Effector memory CD4-positive, alpha-beta T cell (primary cell): ENCODE results near the gene ACAP3.

Experiments used
- DNase-seq, 3 donors: peaks; one replicate each; pipeline ENCODE4 v3.0.0-alpha.2; 2020
- H3K27ac ChIP-seq: 2 replicates; pipeline ENCODE4 v1.7.0; 2013; ENCODE audit warnings: mild to moderate bottlenecking, low read length, moderate library complexity; ENCODE audit not compliant: insufficient read depth, poor library complexity, severe bottlenecking
- H3K27me3 ChIP-seq: replicated peaks from 2 replicates; pipeline ENCODE4 v1.7.0; 2013; ENCODE audit warnings: mild to moderate bottlenecking, low read length; ENCODE audit not compliant: insufficient read depth, control insufficient read depth, poor library complexity, severe bottlenecking
- H3K36me3 ChIP-seq: 2 replicates; pipeline ENCODE4 v1.7.0; 2013; ENCODE audit warnings: mild to moderate bottlenecking, low read length, moderate library complexity; ENCODE audit not compliant: control insufficient read depth, insufficient read depth
- H3K4me1 ChIP-seq: 2 replicates; pipeline ENCODE4 v1.7.0; 2013; ENCODE audit warnings: low read length, mild to moderate bottlenecking; ENCODE audit not compliant: control insufficient read depth, insufficient read depth, poor library complexity, severe bottlenecking
- H3K4me3 ChIP-seq: 2 replicates; pipeline ENCODE4 v1.7.0; 2013; ENCODE audit warnings: low read length, low read depth, mild to moderate bottlenecking; ENCODE audit not compliant: insufficient read depth, poor library complexity, severe bottlenecking
- H3K9me3 ChIP-seq: 2 replicates; pipeline ENCODE4 v1.7.0; 2013; ENCODE audit warnings: mild to moderate bottlenecking, low read length, moderate library complexity; ENCODE audit not compliant: control insufficient read depth

Gene ACAP3

GRCh38 chr1:1262758-1263157, 45.0 kb downstream of the ACAP3 start:
- no peak for DNase-seq
- Histone ChIP-seq H3K36me3 (peaks cover 45% of the 10 kb centered on the region), H3K27me3 (no peaks in the 10 kb centered on the region), H3K4me3 (no peak overlapping the region), H3K27ac (no peak overlapping the region), H3K4me1 (peaks cover 4% of the 10 kb centered on the region), H3K9me3 (no peaks in the 10 kb centered on the region)

- Histone ChIP-seq H3K4me3 (no peak overlapping the region), H3K9me3 (no peaks in the 10 kb centered on the region), H3K4me1 (peaks cover 4% of the 10 kb centered on the region), H3K27me3 (no peaks in the 10 kb centered on the region), H3K36me3 (peaks cover 42% of the 10 kb centered on the region), H3K27ac (no peak overlapping the region)
- no peak for DNase-seq
These were observed 45.7 kb downstream of the ACAP3 start for GRCh38 chr1:1262071-1262470.

- Histone ChIP-seq H3K4me3 (no peak overlapping the region), H3K36me3 (peaks cover 50% of the 10 kb centered on the region), H3K9me3 (no peaks in the 10 kb centered on the region), H3K27ac (peak overlapping the region; percentile 0), H3K27me3 (no peaks in the 10 kb centered on the region), H3K4me1 (peaks cover 4% of the 10 kb centered on the region)
- no peak for DNase-seq
These were observed 46.7 kb downstream of the ACAP3 start for GRCh38 chr1:1260843-1261560.

- H3K36me3 ChIP-seq, result peaks cover 57% of the 10 kb centered on the region
These were observed 47.7 kb downstream of the ACAP3 start for GRCh38 chr1:1259951-1260600.

GRCh38 chr1:1259540-1259939, 48.2 kb downstream of the ACAP3 start:
- no peaks in the 10 kb centered on the region for H3K27me3 ChIP-seq
- peaks cover 58% of the 10 kb centered on the region for H3K36me3 ChIP-seq
- no peak overlapping the region for H3K27ac ChIP-seq
- no peak for DNase-seq
- H3K4me3 ChIP-seq, result no peak overlapping the region
- no peaks in the 10 kb centered on the region for H3K9me3 ChIP-seq
- H3K4me1 ChIP-seq, result peaks cover 4% of the 10 kb centered on the region

More at GRCh38 chr1:1259951-1260600, 47.7 kb downstream of the ACAP3 start:
- H3K4me1 ChIP-seq, result peaks cover 4% of the 10 kb centered on the region
- H3K27me3 ChIP-seq, result no peaks in the 10 kb centered on the region
- no peak for DNase-seq
- H3K9me3 ChIP-seq, result no peaks in the 10 kb centered on the region
- no peak overlapping the region for H3K27ac ChIP-seq
- no peak overlapping the region for H3K4me3 ChIP-seq

DNA sequence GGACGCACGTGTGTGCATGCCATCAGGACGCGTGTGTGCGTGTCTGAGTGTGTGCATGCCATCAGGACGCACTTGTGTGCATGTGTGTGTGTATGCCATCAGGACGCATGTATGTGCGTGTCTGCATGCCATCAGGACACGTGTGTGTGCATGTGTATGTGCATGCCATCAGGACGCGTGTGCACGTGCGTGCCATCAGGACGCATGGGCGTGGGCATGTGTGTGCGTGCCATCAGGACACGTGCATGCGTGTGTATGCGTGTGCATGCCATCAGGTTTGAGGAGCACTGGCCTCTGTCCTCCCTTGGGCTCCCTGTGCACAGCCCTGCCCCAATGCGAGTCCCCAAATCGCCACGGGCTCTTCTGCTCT, 48.6 kb downstream of the ACAP3 start:
- peaks cover 4% of the 10 kb centered on the region for H3K4me1 ChIP-seq
- H3K27me3 ChIP-seq, result no peaks in the 10 kb centered on the region
- DNase-seq, result no peak
- H3K4me3 ChIP-seq, result no peak overlapping the region
- H3K36me3 ChIP-seq, result peaks cover 56% of the 10 kb centered on the region
- no peaks in the 10 kb centered on the region for H3K9me3 ChIP-seq
- H3K27ac ChIP-seq, result no peak overlapping the region

GRCh38 chr1:1256956-1257871, 50.5 kb downstream of the ACAP3 start:
- no peak overlapping the region for H3K4me3 ChIP-seq
- DNase-seq, result no peak
- peaks cover 4% of the 10 kb centered on the region for H3K4me1 ChIP-seq
- no peak overlapping the region for H3K27ac ChIP-seq
- H3K27me3 ChIP-seq, result no peaks in the 10 kb centered on the region
- H3K9me3 ChIP-seq, result no peaks in the 10 kb centered on the region
- peaks cover 44% of the 10 kb centered on the region for H3K36me3 ChIP-seq

DNA sequence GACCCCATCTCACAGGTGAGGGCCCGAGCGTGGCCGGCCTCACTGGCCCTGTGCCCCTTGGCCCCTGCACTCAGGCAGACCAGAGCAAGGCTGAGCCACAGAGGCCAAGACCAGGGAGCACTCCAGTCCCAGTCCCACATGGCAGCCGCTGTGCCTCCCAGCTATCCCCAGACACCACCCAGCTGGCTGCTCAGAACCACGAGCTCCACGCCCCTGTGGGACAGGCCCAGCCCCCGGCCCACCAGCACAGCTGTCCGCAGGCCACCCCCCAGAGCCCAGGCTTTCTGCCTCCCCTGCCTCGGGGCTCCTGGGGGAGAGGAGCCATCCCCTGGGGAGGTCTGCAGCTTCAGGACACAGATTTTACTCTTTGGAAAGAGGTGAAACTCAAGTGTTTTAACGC, 52.1 kb downstream of the ACAP3 start:
- H3K9me3 ChIP-seq, result no peaks in the 10 kb centered on the region
- H3K4me1 ChIP-seq, result peaks cover 10% of the 10 kb centered on the region

DNA sequence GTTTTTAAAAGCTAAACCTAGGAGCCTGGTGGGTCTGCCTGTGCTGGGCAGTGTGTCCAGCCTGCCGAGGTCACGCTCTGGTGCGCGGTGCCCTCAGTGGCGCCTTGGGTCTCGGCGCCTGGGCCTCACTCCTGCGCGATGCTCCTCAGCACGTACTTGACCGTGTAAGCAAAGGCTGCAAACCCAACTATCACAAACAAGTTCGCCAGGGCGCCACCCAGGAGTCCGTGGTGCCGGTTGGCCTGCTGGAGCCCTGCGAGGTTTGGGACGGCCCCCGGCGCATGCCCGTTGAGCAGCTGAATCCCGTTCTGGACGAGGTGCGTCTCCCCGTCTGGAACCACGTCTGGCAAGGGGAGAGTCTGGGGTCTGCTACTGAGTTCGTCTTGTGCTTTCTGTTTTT, 52.7 kb downstream of the ACAP3 start:
- no peak for DNase-seq
- Histone ChIP-seq H3K4me3 (no peak overlapping the region), H3K9me3 (no peaks in the 10 kb centered on the region), H3K4me1 (peaks cover 11% of the 10 kb centered on the region), H3K27me3 (no peaks in the 10 kb centered on the region), H3K36me3 (peaks cover 36% of the 10 kb centered on the region), H3K27ac (no peak overlapping the region)

More for the DNA sequence above, 52.1 kb downstream of the ACAP3 start:
- Histone ChIP-seq H3K4me3 (no peak overlapping the region), H3K27ac (no peak overlapping the region), H3K36me3 (peaks cover 41% of the 10 kb centered on the region), H3K27me3 (no peaks in the 10 kb centered on the region)
- DNase-seq, result no peak

DNA sequence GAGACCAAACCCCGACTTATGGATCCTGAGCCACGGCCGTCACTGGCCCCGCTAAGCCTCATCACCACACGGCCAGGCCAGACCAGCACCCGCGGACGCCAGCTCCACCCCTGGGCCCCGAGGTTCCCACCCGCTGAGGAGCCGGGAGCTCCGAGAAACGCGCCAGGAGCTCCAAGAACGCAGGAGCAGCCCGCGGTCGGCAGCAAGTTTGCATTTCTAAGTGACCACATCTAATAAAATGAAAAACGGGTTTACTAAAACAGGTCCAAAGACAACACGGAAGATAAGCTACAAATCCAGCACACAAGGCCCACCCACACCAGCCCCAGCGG, 53.1 kb downstream of the ACAP3 start:
- H3K4me3 ChIP-seq, result no peak overlapping the region
- H3K36me3 ChIP-seq, result peaks cover 32% of the 10 kb centered on the region

More for the DNA sequence above, 53.1 kb downstream of the ACAP3 start:
- H3K27me3 ChIP-seq, result no peaks in the 10 kb centered on the region
- no peak for DNase-seq
- H3K4me1 ChIP-seq, result peaks cover 11% of the 10 kb centered on the region
- H3K27ac ChIP-seq, result no peak overlapping the region
- no peaks in the 10 kb centered on the region for H3K9me3 ChIP-seq
